Gastrocnemius medialis (tissue), 4 donors: ENCODE data around the gene THBS3. TPM values are rescaled to one million over a fixed set of nuclear protein-coding genes. Genes with fewer than 3 reads are reported as not detected.

Source experiments
- ATAC-seq, 2 donors: fragments of 150-250 bp; one replicate each; pipeline ENCODE4 v1.9.1; 2016
- DNase-seq, 2 donors: peaks; one replicate each; pipeline ENCODE4 v3.0.0-alpha.2; 2019
- H3K27ac ChIP-seq, 4 donors: fragments of 200-600 bp; sonication (generic); 1 replicate in 1 of 4; 2 replicates in 3 of 4; pipeline ENCODE4 v1.5.1; 2016 to 2018; ENCODE audit warnings: mild to moderate bottlenecking in 2 of 4, moderate library complexity in 1 of 4
- H3K27me3 ChIP-seq, 3 donors: fragments of 200-600 bp; sonication (generic) in 2 of 3; 1 replicate in 1 of 3; 2 replicates in 2 of 3; pipeline versions ENCODE4 v1.5.1 to v1.6.0; 2016 to 2019; ENCODE audit warnings: mild to moderate bottlenecking in 1 of 3, moderate library complexity in 1 of 3
- H3K36me3 ChIP-seq, 2 donors: fragments of 200-600 bp; sonication (generic) in 1 of 2; one replicate each; pipeline ENCODE4 v1.5.1; 2017 to 2018
- H3K4me1 ChIP-seq, 2 donors: fragments of 200-600 bp; sonication (generic) in 1 of 2; one replicate each; pipeline ENCODE4 v1.5.1; 2016 to 2017; ENCODE audit warnings: mild to moderate bottlenecking in 2 of 2
- H3K4me3 ChIP-seq, 4 donors: fragments of 200-600 bp; sonication (generic) in 3 of 4; 1 replicate in 1 of 4; 2 replicates in 3 of 4; pipeline ENCODE4 v1.5.1; 2016 to 2019; ENCODE audit warnings: mild to moderate bottlenecking in 2 of 4
- H3K9me3 ChIP-seq, 3 donors: fragments of 200-600 bp; sonication (generic) in 2 of 3; 1 replicate in 1 of 3; 2 replicates in 2 of 3; pipeline ENCODE4 v1.5.1; 2016 to 2019
- POLR2A ChIP-seq, 2 donors: fragments of 450-650 bp; IDR thresholded peaks; one replicate each; pipeline ENCODE4 v1.6.1; 2017; ENCODE audit warnings: antibody characterized with exemption in 2 of 2, mild to moderate bottlenecking in 2 of 2, moderate library complexity in 2 of 2
- in situ Hi-C, 4 donors: fragments of 200-750 bp; cut with MboI; loops; one replicate each; pipeline versions ENCODE4 v1.15.0 to v1.8.0; 2017; ENCODE audit warnings: low sequenced_read_pairs in 4 of 4
- intact Hi-C: fragments of 100-400 bp; cut with DNase I; formaldehyde crosslinking; loops from one replicate; pipeline ENCODE4 v1.15.1; 2023; ENCODE audit warnings: low total_unique reads
- total RNA-seq, 4 donors: library from RNA; depleted of rRNA; stranded (reverse); fragments of >200 nt; gene quantifications; one replicate each; pipeline versions ENCODE4 v1.1.0 to v1.2.3, GENCODE V29; 2016
- TF ChIP-seq, protein P1 (sequence below), 5 experiments: fragments of 450-650 bp in 3 of 5; fragments of 200-600 bp in 2 of 5; sonication (generic) in 2 of 5; IDR thresholded peaks in 4 of 5; conservative IDR thresholded peaks in 1 of 5; 1 replicate in 4 of 5; 2 replicates in 1 of 5; pipeline ENCODE4 v1.5.1; 2016 to 2019; ENCODE audit warnings: antibody characterized with exemption in 5 of 5, mild to moderate bottlenecking in 3 of 5, moderate library complexity in 3 of 5

THBS3 gene
- total RNA-seq, 4 donors from 2014 or later = 1.5 to 4.6 (median 3.3) TPM

DNA sequence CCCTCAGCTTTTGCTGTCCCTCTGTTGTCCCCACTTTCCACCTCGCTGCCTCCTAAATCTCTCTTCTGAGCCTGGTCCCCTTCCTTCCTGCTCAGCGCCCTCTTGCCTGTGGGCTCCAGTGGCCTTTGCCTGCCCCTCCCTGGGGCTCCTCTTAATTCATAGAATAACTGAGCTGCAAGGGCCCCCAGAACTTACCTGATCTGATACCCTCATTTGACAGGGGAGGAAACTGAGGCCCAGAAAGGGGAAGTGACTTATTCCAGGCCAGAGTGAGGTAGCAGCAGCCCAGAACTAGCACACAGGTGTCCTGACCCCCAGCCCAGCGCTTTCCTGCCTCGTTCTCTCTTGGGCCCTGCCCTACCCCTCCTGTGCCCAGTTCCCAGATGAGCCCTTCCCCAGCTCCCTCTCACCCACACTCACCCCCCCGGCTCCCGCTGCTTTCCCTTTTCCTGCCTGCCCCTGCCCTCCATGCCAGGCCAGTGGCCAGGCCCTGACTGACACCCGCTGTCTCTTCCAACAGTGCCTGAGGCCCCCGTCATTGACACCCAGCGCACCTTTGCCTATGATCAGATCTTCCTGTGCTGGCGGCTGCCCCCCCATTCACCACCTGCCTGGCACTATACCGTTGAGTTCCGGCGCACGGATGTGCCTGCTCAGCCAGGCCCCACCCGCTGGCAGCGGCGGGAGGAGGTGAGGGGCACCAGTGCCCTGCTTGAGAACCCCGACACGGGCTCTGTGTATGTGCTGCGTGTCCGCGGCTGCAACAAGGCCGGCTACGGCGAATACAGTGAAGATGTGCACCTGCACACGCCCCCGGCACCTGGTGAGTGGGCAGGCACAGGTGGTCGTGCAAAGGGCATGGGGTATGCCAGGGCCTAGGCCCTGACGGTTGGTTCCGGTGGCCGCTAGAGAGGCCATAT, 28.3 kb downstream of the THBS3 start:
- Histone ChIP-seq H3K4me1 (peaks cover 0 to under 1% of the 10 kb centered on the region in 2 donors), H3K36me3 (no peaks in the 10 kb centered on the region), H3K27me3 (peaks cover 7 to 12% (median 11%) of the 10 kb centered on the region in 3 donors), H3K27ac (no peak overlapping the region), H3K9me3 (no peaks in the 10 kb centered on the region), H3K4me3 (no peak overlapping the region)
- intact Hi-C loops = no loop called here
- in situ Hi-C loops = no loop called here
- TF ChIP-seq, protein P1, sequence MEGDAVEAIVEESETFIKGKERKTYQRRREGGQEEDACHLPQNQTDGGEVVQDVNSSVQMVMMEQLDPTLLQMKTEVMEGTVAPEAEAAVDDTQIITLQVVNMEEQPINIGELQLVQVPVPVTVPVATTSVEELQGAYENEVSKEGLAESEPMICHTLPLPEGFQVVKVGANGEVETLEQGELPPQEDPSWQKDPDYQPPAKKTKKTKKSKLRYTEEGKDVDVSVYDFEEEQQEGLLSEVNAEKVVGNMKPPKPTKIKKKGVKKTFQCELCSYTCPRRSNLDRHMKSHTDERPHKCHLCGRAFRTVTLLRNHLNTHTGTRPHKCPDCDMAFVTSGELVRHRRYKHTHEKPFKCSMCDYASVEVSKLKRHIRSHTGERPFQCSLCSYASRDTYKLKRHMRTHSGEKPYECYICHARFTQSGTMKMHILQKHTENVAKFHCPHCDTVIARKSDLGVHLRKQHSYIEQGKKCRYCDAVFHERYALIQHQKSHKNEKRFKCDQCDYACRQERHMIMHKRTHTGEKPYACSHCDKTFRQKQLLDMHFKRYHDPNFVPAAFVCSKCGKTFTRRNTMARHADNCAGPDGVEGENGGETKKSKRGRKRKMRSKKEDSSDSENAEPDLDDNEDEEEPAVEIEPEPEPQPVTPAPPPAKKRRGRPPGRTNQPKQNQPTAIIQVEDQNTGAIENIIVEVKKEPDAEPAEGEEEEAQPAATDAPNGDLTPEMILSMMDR (IDR thresholded peaks at IDR 0.05 in 4 of 5, conservative IDR thresholded peaks at IDR 0.05 in 1 of 5) = no peak
- no peak for TF ChIP-seq POLR2A (IDR thresholded peaks at IDR 0.05)
- no peak for ATAC-seq
- DNase-seq = no peak

DNA sequence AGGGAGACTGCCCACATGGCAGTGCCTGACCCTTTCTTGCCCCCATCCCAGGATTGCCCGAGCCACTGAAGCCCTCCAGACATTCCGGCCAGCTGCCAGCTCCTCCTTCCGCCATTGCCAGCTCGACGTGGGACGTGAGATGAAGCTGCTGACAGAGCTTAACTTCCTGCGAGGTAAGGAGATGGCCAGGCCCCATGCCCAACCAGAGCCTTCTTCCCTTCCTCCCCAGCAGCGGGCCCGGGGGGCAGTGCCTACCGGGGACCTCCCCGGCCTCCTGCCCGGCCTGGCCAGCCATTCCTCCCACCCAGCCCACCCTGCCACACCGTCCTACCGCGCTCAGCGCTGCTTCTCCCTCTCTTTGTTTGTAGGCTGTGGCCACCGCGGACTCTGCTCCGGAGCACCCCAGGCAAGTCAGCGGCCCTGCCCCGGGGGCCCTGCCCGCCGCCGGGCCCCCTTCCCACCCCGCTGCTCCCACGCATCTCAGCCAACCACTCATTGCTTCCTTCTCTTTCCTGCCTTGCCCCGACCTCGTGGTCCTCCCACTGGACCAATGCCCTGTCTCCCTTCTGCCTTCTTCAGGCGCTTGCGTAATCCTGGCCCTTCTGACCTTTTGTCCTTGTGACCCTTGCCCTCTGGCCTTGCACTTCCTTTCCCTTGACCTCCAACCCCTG, 29.1 kb downstream of the THBS3 start:
- intact Hi-C loops = no loop called here
- Histone ChIP-seq H3K27ac (no peak overlapping the region), H3K4me1 (peaks cover 2 to 6% of the 10 kb centered on the region in 2 donors), H3K9me3 (no peaks in the 10 kb centered on the region), H3K4me3 (no peak overlapping the region), H3K27me3 (peaks cover 15 to 20% (median 17%) of the 10 kb centered on the region in 3 donors), H3K36me3 (no peaks in the 10 kb centered on the region)
- DNase-seq (no peak), ATAC-seq (no peak)
- in situ Hi-C loops = no loop called here
- no peak for TF ChIP-seq POLR2A (IDR thresholded peaks at IDR 0.05)
- TF ChIP-seq, protein P1 (IDR thresholded peaks at IDR 0.05 in 4 of 5, conservative IDR thresholded peaks at IDR 0.05 in 1 of 5) = no peak

DNA sequence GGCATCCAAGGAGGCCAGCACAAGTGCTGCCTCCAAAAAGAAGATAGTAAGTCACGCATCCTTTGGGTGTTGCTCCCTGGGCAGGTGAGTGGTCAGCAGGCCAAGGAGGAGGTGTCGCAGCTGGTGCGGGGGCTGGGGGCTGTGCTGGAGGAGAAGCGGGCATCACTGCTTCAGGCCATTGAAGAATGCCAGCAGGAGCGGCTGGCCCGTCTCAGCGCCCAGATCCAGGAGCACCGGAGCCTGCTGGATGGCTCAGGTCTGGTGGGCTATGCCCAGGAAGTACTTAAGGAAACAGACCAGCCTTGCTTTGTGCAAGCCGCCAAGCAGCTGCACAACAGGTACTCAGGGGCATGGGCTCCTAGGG, 29.8 kb downstream of the THBS3 start:
- H3K36me3 ChIP-seq = no peaks in the 10 kb centered on the region
- TF ChIP-seq POLR2A (IDR thresholded peaks at IDR 0.05) = no peak
- TF ChIP-seq, protein P1 (IDR thresholded peaks at IDR 0.05 in 4 of 5, conservative IDR thresholded peaks at IDR 0.05 in 1 of 5) = no peak
- no peaks in the 10 kb centered on the region for H3K9me3 ChIP-seq
- ATAC-seq (no peak), DNase-seq (no peak)
- intact Hi-C loops (no loop called here), in situ Hi-C loops (no loop called here)
- H3K27me3 ChIP-seq = peaks cover 15 to 21% (median 18%) of the 10 kb centered on the region in 3 donors
- no peak overlapping the region for H3K27ac ChIP-seq
- peaks cover 6 to 9% of the 10 kb centered on the region in 2 donors for H3K4me1 ChIP-seq
- no peak overlapping the region for H3K4me3 ChIP-seq

DNA sequence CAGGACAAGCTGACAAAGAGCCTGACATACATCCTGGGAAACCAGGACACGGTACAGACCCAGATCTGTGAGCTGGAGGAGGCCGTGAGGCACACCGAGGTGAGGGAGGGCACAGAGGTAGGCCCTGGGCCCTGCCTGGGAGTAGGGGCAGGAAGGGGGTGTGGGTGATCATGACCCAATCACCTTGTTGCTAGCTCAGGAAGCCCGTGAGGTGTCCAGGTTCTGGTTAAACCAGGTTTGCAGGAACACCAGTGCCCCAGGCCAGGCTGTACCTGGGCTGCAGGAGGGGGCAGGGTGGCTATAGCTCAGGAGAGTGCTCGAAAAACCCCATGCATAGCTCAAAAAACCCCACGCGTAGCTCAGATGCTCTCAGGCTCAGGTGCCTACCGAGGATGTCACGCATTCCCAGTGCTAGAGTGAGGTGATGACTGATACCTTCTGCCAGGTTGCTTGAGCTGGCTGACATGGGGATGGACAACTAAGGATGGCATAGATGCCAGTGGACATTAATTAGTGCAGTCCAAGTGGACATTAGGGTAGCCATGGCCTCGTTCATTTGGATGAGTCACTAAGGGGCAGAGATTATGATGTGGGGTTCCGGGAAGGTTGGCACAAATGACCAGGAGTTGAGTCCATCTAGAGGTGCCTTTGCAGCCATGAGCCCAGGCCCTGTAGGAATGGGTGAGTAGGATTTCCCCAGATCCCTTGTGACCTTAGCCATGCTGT, 30.3 kb downstream of the THBS3 start:
- intact Hi-C loops = no loop called here
- in situ Hi-C loops = no loop called here

More for the DNA sequence above, 30.3 kb downstream of the THBS3 start:
- Histone ChIP-seq H3K4me3 (no peak overlapping the region), H3K36me3 (no peaks in the 10 kb centered on the region), H3K4me1 (peaks cover 9% of the 10 kb centered on the region in 2 donors), H3K9me3 (no peaks in the 10 kb centered on the region), H3K27ac (no peak overlapping the region), H3K27me3 (peaks cover 15 to 21% (median 18%) of the 10 kb centered on the region in 3 donors)
- TF ChIP-seq, protein P1 (IDR thresholded peaks at IDR 0.05 in 4 of 5, conservative IDR thresholded peaks at IDR 0.05 in 1 of 5) = no peak
- TF ChIP-seq POLR2A (IDR thresholded peaks at IDR 0.05) = no peak
- DNase-seq (no peak), ATAC-seq (no peak)
